Chondrocyte (in vitro differentiated cells): ENCODE results near the gene COL6A5. TPM values are rescaled to one million over a fixed set of nuclear protein-coding genes. Genes with fewer than 3 reads are reported as not detected.

Experiments used
- DNase-seq: peaks from one replicate; pipeline ENCODE4 v3.0.0; 2021; ENCODE audit warnings: mixed read lengths, low spot score
- H3K27ac Mint-ChIP-seq: one replicate; pipeline ENCODE4 v1.8.0; 2021; ENCODE audit warnings: mild to moderate bottlenecking, moderate library complexity, mixed read lengths; ENCODE audit not compliant: unreplicated experiment
- H3K27me3 Mint-ChIP-seq: 2 replicates; pipeline ENCODE4 v1.8.0; 2021; ENCODE audit warnings: low read depth, mixed read lengths
- H3K36me3 Mint-ChIP-seq: 2 replicates; pipeline ENCODE4 v1.8.0; 2021; ENCODE audit warnings: low read depth, mixed read lengths
- H3K4me1 Mint-ChIP-seq: 2 replicates; pipeline ENCODE4 v1.8.0; 2021; ENCODE audit warnings: low read depth, mild to moderate bottlenecking, mixed read lengths
- H3K4me3 Mint-ChIP-seq: one replicate; pipeline ENCODE4 v1.8.0; 2021; ENCODE audit warnings: mild to moderate bottlenecking, moderate library complexity, mixed read lengths; ENCODE audit not compliant: unreplicated experiment
- H3K9me3 Mint-ChIP-seq: 2 replicates; pipeline ENCODE4 v1.8.0; 2021; ENCODE audit warnings: low read depth, mixed read lengths
- CTCF ChIP-seq: fragments of 200-600 bp; sonication (generic); IDR thresholded peaks from 2 replicates; pipeline ENCODE4 v1.5.0; 2021; ENCODE audit warnings: antibody characterized with exemption, mild to moderate bottlenecking, moderate library complexity
- total RNA-seq: library from RNA; stranded (reverse); gene quantifications from 3 replicates; pipeline ENCODE4 v1.2.1, GENCODE V29; 2021

Gene COL6A5
- total RNA-seq, 1 donor from 2014 or later: not detected

- no peak overlapping the region for H3K27ac Mint-ChIP-seq
- TF ChIP-seq CTCF: no peak
- H3K27me3 Mint-ChIP-seq: peaks cover 1% of the 10 kb centered on the region
- no peak overlapping the region for H3K4me3 Mint-ChIP-seq
- H3K36me3 Mint-ChIP-seq: peaks cover 1% of the 10 kb centered on the region
- no peaks in the 10 kb centered on the region for H3K9me3 Mint-ChIP-seq
- H3K4me1 Mint-ChIP-seq: no peaks in the 10 kb centered on the region
- no peak for DNase-seq
Observed at GRCh38 chr3:130490241-130490640, 144.8 kb downstream of the COL6A5 start.

GRCh38 chr3:130491431-130491830 lies 146.0 kb downstream of the COL6A5 start:
- Mint-ChIP-seq H3K36me3 (peaks cover 2% of the 10 kb centered on the region), H3K27me3 (peaks cover 2% of the 10 kb centered on the region), H3K4me1 (no peaks in the 10 kb centered on the region), H3K27ac (no peak overlapping the region), H3K4me3 (no peak overlapping the region), H3K9me3 (no peaks in the 10 kb centered on the region)
- TF ChIP-seq CTCF: no peak
- DNase-seq: no peak

GRCh38 chr3:130504701-130505100 lies 159.2 kb downstream of the COL6A5 start:
- TF ChIP-seq CTCF: no peak
- H3K27me3 Mint-ChIP-seq: peaks cover 29% of the 10 kb centered on the region
- DNase-seq: no peak
- no peaks in the 10 kb centered on the region for H3K36me3 Mint-ChIP-seq
- H3K27ac Mint-ChIP-seq: no peak overlapping the region
- no peaks in the 10 kb centered on the region for H3K9me3 Mint-ChIP-seq
- H3K4me1 Mint-ChIP-seq: no peaks in the 10 kb centered on the region
- H3K4me3 Mint-ChIP-seq: no peak overlapping the region

GRCh38 chr3:130506031-130506430 lies 160.6 kb downstream of the COL6A5 start:
- TF ChIP-seq CTCF: no peak
- Mint-ChIP-seq H3K27me3 (peaks cover 32% of the 10 kb centered on the region), H3K27ac (no peak overlapping the region)

GRCh38 chr3:130507746-130508145 lies 162.3 kb downstream of the COL6A5 start:
- Mint-ChIP-seq H3K4me1 (no peaks in the 10 kb centered on the region), H3K4me3 (no peak overlapping the region), H3K36me3 (no peaks in the 10 kb centered on the region), H3K27ac (no peak overlapping the region), H3K9me3 (no peaks in the 10 kb centered on the region), H3K27me3 (peaks cover 30% of the 10 kb centered on the region)
- TF ChIP-seq CTCF: no peak
- DNase-seq: no peak

More at GRCh38 chr3:130506031-130506430, 160.6 kb downstream of the COL6A5 start:
- H3K4me1 Mint-ChIP-seq: no peaks in the 10 kb centered on the region
- DNase-seq: no peak
- no peaks in the 10 kb centered on the region for H3K36me3 Mint-ChIP-seq
- H3K4me3 Mint-ChIP-seq: no peak overlapping the region
- H3K9me3 Mint-ChIP-seq: no peaks in the 10 kb centered on the region
